GM19238 (cell line): Measurements from ENCODE around the gene ESRRA.

Source experiments
- DNase-seq: peaks from one replicate; pipeline ENCODE4 v3.0.0; 2011; ENCODE audit warnings: low spot score; ENCODE audit not compliant: insufficient read length

Gene ESRRA

DNA sequence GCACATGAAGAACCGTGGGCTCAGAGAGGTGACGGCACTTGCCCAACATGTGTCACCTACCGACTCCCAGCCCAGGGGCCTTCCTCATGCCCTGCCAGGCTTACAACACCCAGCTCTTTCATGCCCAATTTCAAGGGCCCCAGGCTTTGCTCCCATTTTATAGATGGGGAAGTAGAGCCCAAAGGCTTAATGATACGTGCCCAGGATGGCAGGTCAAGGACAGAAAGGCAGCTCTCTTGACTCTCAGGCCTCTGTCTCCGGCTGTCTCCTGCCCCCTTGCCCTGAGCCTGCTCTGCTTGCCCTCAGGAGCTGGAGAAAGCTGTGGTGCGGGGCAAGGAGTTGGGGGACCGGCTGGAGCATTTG, 43.7 kb downstream of the ESRRA start:
- DNase-seq = no peak

- DNase-seq = no peak
These were observed 44.1 kb downstream of the ESRRA start for GRCh38 chr11:64349404-64349803.

- no peak for DNase-seq
These were observed 45.9 kb downstream of the ESRRA start for GRCh38 chr11:64351136-64351631.

DNA sequence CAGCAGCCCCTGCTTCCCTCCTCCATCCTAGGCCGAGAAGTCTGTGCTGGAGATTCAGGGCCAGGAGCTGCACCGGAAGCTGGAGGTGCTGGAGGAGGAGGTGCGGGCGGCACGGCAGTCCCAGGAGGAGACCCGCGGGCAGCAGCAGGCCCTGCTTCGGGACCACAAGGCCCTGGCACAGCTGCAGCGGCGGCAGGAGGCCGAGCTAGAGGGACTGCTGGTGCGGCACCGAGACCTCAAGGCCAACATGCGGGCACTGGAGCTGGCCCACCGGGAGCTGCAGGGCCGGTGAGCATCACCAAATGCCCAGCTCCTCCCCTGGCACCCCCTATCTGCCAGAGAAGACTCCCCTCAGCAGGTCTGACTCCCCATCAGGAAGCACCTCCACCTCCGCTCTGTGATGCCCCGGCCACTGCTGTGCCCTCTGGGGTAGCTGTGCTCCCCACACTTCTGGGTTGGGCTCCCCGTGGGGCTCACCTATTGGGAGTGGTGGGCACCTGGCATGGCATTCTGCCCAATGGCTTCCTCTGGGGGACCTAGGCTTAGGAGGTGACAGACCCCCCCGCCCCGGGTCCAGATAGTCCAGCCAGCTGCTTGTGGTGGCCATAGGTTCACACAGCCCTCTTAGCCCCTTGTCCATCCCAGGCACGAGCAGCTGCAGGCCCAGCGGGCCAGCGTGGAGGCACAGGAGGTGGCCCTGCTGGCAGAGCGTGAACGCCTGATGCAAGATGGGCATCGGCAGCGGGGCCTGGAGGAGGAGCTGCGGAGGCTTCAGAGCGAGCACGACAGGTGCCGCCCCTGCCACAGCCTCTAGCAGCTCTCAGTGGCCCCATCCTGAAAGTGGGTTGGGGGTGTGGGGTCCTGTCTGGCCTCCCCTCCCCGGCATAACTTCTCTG, 47.0 kb downstream of the ESRRA start:
- no peak for DNase-seq

GRCh38 chr11:64352995-64353714, 47.8 kb downstream of the ESRRA start:
- no peak for DNase-seq

DNA sequence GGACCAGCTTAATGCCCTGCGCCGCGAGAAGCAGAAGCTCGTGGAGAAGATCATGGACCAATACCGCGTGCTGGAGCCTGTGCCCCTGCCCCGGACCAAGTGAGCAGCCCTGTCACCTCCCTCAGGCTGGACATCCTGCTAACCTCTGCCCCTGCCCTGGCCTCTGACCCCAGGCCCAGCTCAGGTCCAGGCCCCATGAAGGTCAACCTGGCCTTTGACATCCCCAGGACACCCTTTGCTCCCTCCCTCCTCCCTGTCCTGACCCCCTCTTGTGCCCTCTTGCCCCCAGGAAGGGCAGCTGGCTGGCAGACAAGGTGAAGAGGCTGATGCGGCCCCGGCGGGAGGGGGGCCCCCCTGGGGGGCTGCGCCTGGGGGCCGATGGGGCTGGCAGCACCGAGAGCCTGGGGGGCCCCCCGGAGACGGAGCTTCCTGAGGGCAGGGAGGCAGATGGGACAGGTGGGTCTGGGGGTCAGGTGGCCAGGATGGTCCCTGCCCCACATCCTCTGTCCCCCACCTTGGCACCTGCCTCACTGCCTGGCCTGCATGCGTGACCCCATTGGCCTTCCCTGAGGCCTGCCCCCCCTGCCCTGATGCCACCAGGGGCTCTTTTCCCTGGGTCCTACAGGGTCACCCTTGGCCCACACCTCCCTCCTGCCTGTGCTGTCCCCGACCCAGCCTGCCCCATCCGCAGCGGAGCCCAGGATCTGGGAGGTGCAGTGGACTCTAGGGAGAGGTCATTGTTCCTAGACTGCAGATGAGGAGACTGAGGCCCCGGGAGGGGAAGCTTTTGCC, 48.6 kb downstream of the ESRRA start:
- no peak for DNase-seq

DNA sequence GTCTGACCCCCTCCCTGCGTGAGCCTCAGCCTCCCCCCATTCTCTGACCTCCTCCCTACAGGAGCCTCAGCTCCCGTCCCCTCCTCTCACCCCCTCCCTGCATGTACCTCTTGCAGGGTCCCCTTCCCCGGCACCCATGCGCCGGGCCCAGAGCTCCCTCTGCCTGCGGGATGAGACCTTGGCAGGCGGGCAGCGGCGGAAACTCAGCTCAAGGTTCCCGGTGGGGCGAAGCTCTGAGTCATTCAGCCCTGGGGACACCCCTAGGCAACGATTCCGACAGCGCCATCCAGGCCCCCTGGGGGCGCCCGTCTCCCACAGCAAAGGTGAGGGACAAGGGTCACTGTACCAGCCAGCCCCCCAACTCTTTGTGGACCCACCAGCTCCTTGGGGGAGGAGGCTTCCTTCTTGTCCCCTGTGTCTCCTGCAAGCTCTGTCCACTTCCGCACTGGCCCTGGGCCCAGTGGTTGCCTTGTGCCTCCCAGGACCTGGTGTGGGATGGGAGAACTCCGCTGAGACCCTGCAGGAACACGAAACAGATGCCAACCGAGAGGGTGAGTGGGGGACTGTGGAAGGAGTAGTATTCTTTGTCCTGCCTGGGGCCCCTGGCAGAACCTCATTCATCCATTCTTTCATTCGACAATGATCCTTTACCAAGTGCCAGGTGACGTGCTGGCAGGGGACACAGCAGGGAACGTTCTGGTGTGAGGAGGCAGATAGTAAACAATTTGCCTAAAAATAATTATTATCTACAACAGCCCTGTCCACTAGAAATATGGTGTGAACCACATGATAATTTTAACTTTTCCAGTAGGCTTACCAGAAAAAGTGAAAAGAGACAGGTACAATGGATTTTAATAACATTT, 50.0 kb downstream of the ESRRA start:
- peak; percentile 81 for DNase-seq

DNA sequence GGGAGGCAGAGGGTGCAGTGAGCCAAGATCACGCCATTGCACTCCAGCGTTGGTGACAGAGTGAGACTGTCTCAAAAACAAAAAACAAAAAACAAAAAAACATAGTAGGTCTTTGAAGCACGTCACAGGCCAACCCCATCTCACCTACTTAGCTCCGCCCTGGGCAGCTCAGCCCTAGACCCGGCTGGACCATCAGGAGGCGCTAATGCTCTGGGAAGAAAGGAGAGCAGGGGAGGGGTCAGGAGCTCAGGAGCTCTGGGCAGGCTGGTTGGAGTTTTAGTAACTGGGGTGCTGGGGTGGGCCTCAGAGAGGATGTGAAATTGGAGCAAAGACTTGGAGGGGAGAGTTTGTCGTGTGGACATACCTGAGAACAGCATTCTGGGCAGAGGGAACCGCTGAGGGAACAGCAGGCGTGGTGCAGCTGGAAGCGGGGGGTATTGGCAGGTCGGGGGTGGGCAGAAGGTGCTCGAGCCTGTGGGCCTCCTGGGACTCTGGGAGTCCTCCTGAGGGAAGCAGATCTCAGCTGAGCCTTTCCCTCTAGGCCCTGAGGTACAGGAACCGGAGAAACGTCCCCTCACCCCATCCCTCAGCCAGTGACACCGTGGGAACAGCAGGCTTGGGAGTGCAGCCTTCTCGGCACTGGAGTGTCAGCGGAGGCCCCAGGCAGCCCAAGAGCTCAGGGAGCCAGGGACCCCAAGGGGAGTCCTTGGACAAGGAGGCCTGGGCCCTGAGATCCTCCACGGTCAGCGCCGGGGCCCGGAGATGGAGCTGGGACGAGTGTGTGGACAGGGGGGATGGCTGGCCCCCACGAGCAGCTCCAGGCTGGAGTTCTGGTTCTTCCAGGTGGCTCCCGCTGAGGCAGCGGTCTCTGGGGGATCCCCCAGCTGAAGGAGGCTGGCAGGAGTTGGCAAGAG, 51.4 kb downstream of the ESRRA start:
- DNase-seq = no peak

GRCh38 chr11:64357446-64357845, 52.1 kb downstream of the ESRRA start:
- no peak for DNase-seq

- DNase-seq = no peak
These were observed 52.7 kb downstream of the ESRRA start for GRCh38 chr11:64357904-64358535.

GRCh38 chr11:64358536-64358906, 53.2 kb downstream of the ESRRA start:
- DNase-seq = no peak

GRCh38 chr11:64358907-64359711, 53.8 kb downstream of the ESRRA start, which contains the start of gene RPS6KA4:
RPS6KA4 (plus strand) TSS chr11:64359162; CDS start chr11:64359236, 74 bp downstream.
- peak; percentile 92 for DNase-seq

- DNase-seq = no peak
These were observed 54.6 kb downstream of the ESRRA start for GRCh38 chr11:64359712-64360445.

- DNase-seq = no peak
These were observed 55.2 kb downstream of the ESRRA start for GRCh38 chr11:64360448-64360921.

DNA sequence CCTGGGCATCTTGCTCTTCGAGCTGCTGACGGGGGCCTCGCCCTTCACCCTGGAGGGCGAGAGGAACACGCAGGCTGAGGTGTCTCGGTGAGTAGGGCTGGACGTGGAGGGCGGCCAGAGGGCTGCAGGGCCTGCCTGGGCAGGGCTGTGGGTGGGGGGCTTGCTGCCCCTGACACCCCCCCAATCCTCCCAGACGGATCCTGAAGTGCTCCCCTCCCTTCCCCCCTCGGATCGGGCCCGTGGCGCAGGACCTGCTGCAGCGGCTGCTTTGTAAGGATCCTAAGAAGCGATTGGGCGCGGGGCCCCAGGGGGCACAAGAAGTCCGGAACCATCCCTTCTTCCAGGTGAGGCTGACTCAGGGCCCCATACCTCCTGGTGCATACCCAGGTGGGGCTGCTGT, 56.3 kb downstream of the ESRRA start:
- no peak for DNase-seq

DNA sequence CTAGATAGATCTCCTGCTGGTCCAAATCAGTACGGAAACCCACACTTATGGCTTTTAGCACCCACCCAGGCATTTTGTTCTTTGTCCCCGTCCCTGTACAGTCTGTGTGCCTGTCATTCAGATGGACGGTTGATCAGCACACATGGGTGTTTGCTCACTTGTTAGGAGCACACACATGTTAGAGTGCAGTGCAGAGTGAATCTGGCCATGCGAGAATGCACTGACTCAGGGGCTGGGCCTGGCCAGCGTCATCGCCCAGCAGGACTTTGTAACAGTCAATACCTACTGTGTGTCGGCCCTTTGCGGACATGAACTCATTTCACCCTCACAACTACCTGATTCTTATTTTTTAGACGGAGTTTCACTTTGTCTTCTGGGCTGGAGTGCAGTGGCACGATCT, 57.0 kb downstream of the ESRRA start:
- DNase-seq = no peak

GRCh38 chr11:64364435-64364834, 59.1 kb downstream of the ESRRA start:
- DNase-seq = no peak

GRCh38 chr11:64364911-64365310, 59.6 kb downstream of the ESRRA start:
- no peak for DNase-seq
